Skeletal muscle satellite cell (primary cell): ENCODE data around the gene FAM107A. TPM values are rescaled to one million over a fixed set of nuclear protein-coding genes. Genes with fewer than 3 reads are reported as not detected.

Experiments used
- H3K27me3 ChIP-seq: 2 replicates; pipeline ENCODE4 v1.7.0; 2013; ENCODE audit warnings: low read length; ENCODE audit not compliant: control insufficient read depth, insufficient read depth
- H3K36me3 ChIP-seq: 2 replicates; pipeline ENCODE4 v1.7.0; 2013; ENCODE audit warnings: mild to moderate bottlenecking, control low read depth, low read length; ENCODE audit not compliant: insufficient read depth
- H3K4me1 ChIP-seq: 2 replicates; pipeline ENCODE4 v1.7.0; 2013; ENCODE audit warnings: low read length; ENCODE audit not compliant: control insufficient read depth, insufficient read depth
- H3K4me2 ChIP-seq: 2 replicates; pipeline ENCODE4 v1.7.0; 2013; ENCODE audit warnings: mild to moderate bottlenecking, low read length
- H3K4me3 ChIP-seq: 2 replicates; pipeline ENCODE4 v1.7.0; 2013; ENCODE audit warnings: low read length
- H3K9ac ChIP-seq: 2 replicates; pipeline ENCODE4 v1.7.0; 2013; ENCODE audit warnings: mild to moderate bottlenecking, low read depth, low read length, moderate library complexity
- H3K9me3 ChIP-seq: replicated peaks from 2 replicates; pipeline ENCODE4 v1.7.0; 2013; ENCODE audit warnings: mild to moderate bottlenecking, control low read depth, low read length
- total RNA-seq: library from RNA; depleted of rRNA; stranded (reverse); fragments of >200 nt; gene quantifications from 2 replicates; pipeline ENCODE4 v1.2.3, GENCODE V29; 2012; rRNA removed

FAM107A gene
- total RNA-seq, result 0.22 TPM in 1 of 2 replicates, not detected in the other

- Histone ChIP-seq H3K4me3 (no peak within 1 kb of the TSS), H3K9ac (no peak within 1 kb of the TSS), H3K4me2 (no peak within 1 kb of the TSS), H3K27me3 (no peaks in the 10 kb centered on the region), H3K9me3 (no peaks in the 10 kb centered on the region), H3K36me3 (no peaks in the 10 kb centered on the region), H3K4me1 (peaks cover 2% of the 10 kb centered on the region)
These were observed at the start of gene FAM107A for GRCh38 chr3:58577269-58577821. TSS of gene FAM107A (minus strand) at chr3:58577391. CDS start at chr3:58569860, 7,531 bp downstream.

GRCh38 chr3:58625196-58625824 is 48.1 kb upstream of the FAM107A start:
- Histone ChIP-seq H3K4me2 (no peak overlapping the region), H3K9me3 (no peaks in the 10 kb centered on the region), H3K4me3 (no peak overlapping the region), H3K9ac (no peak overlapping the region), H3K4me1 (peaks cover 34% of the 10 kb centered on the region), H3K27me3 (no peaks in the 10 kb centered on the region), H3K36me3 (no peaks in the 10 kb centered on the region)

- H3K9ac ChIP-seq, result no peak overlapping the region
- no peak overlapping the region for H3K4me3 ChIP-seq
- no peaks in the 10 kb centered on the region for H3K27me3 ChIP-seq
- no peaks in the 10 kb centered on the region for H3K36me3 ChIP-seq
- H3K9me3 ChIP-seq, result no peaks in the 10 kb centered on the region
- H3K4me1 ChIP-seq, result peaks cover 27% of the 10 kb centered on the region
- no peak overlapping the region for H3K4me2 ChIP-seq
These were observed 47.4 kb upstream of the FAM107A start for GRCh38 chr3:58624550-58624949.

GRCh38 chr3:58623961-58624360 is 46.8 kb upstream of the FAM107A start:
- no peaks in the 10 kb centered on the region for H3K27me3 ChIP-seq
- H3K9me3 ChIP-seq, result no peaks in the 10 kb centered on the region
- no peak overlapping the region for H3K4me2 ChIP-seq
- no peaks in the 10 kb centered on the region for H3K36me3 ChIP-seq
- H3K9ac ChIP-seq, result no peak overlapping the region
- H3K4me1 ChIP-seq, result peaks cover 21% of the 10 kb centered on the region
- H3K4me3 ChIP-seq, result no peak overlapping the region

GRCh38 chr3:58623478-58623877 is 46.3 kb upstream of the FAM107A start:
- H3K27me3 ChIP-seq, result no peaks in the 10 kb centered on the region
- no peak overlapping the region for H3K4me3 ChIP-seq
- H3K9me3 ChIP-seq, result no peaks in the 10 kb centered on the region
- H3K4me2 ChIP-seq, result no peak overlapping the region
- H3K9ac ChIP-seq, result no peak overlapping the region
- peaks cover 16% of the 10 kb centered on the region for H3K4me1 ChIP-seq
- no peaks in the 10 kb centered on the region for H3K36me3 ChIP-seq

- Histone ChIP-seq H3K4me1 (peaks cover 10% of the 10 kb centered on the region), H3K4me2 (no peak overlapping the region), H3K4me3 (no peak overlapping the region), H3K27me3 (no peaks in the 10 kb centered on the region), H3K36me3 (no peaks in the 10 kb centered on the region), H3K9ac (no peak overlapping the region), H3K9me3 (no peaks in the 10 kb centered on the region)
These were observed 45.7 kb upstream of the FAM107A start for GRCh38 chr3:58622892-58623291.

- Histone ChIP-seq H3K36me3 (no peaks in the 10 kb centered on the region), H3K9me3 (no peaks in the 10 kb centered on the region), H3K4me1 (peaks cover 6% of the 10 kb centered on the region), H3K9ac (no peak overlapping the region), H3K27me3 (no peaks in the 10 kb centered on the region), H3K4me2 (no peak overlapping the region), H3K4me3 (no peak overlapping the region)
These were observed 45.2 kb upstream of the FAM107A start for GRCh38 chr3:58622436-58622835.

GRCh38 chr3:58621086-58621830 is 44.1 kb upstream of the FAM107A start:
- no peak overlapping the region for H3K9ac ChIP-seq
- peaks cover 5% of the 10 kb centered on the region for H3K4me1 ChIP-seq
- H3K36me3 ChIP-seq, result no peaks in the 10 kb centered on the region
- no peak overlapping the region for H3K4me2 ChIP-seq
- H3K27me3 ChIP-seq, result no peaks in the 10 kb centered on the region
- H3K9me3 ChIP-seq, result no peaks in the 10 kb centered on the region
- no peak overlapping the region for H3K4me3 ChIP-seq

GRCh38 chr3:58620421-58620820 is 43.2 kb upstream of the FAM107A start:
- Histone ChIP-seq H3K36me3 (no peaks in the 10 kb centered on the region), H3K4me2 (no peak overlapping the region), H3K9ac (no peak overlapping the region)

GRCh38 chr3:58617338-58617761 is 40.2 kb upstream of the FAM107A start:
- H3K4me1 ChIP-seq, result peaks cover 9% of the 10 kb centered on the region
- peak overlapping the region; percentile 19 for H3K4me2 ChIP-seq
- no peaks in the 10 kb centered on the region for H3K9me3 ChIP-seq
- H3K36me3 ChIP-seq, result no peaks in the 10 kb centered on the region
- no peak overlapping the region for H3K9ac ChIP-seq
- no peaks in the 10 kb centered on the region for H3K27me3 ChIP-seq
- H3K4me3 ChIP-seq, result no peak overlapping the region

More at GRCh38 chr3:58620421-58620820, 43.2 kb upstream of the FAM107A start:
- no peaks in the 10 kb centered on the region for H3K9me3 ChIP-seq
- H3K4me1 ChIP-seq, result peaks cover 5% of the 10 kb centered on the region
- no peaks in the 10 kb centered on the region for H3K27me3 ChIP-seq
- H3K4me3 ChIP-seq, result no peak overlapping the region

- Histone ChIP-seq H3K9ac (no peak overlapping the region), H3K36me3 (no peaks in the 10 kb centered on the region), H3K4me3 (no peak overlapping the region), H3K4me1 (peaks cover 15% of the 10 kb centered on the region), H3K4me2 (no peak overlapping the region), H3K9me3 (no peaks in the 10 kb centered on the region), H3K27me3 (no peaks in the 10 kb centered on the region)
These were observed 36.3 kb upstream of the FAM107A start for GRCh38 chr3:58613236-58614132.
